GM19193 (cell line): ENCODE results near the gene GRAMD1C.

Experiments used
- POLR2A ChIP-seq: IDR thresholded peaks from 4 replicates; pipeline ENCODE4 v1.6.1; 2011; ENCODE audit not compliant: insufficient read depth, insufficient read length; ENCODE audit errors: extremely low read depth

The GRAMD1C gene

GRCh38 chr3:113910966-113911365 is 72.4 kb downstream of the GRAMD1C start:
- no peak for TF ChIP-seq POLR2A

DNA sequence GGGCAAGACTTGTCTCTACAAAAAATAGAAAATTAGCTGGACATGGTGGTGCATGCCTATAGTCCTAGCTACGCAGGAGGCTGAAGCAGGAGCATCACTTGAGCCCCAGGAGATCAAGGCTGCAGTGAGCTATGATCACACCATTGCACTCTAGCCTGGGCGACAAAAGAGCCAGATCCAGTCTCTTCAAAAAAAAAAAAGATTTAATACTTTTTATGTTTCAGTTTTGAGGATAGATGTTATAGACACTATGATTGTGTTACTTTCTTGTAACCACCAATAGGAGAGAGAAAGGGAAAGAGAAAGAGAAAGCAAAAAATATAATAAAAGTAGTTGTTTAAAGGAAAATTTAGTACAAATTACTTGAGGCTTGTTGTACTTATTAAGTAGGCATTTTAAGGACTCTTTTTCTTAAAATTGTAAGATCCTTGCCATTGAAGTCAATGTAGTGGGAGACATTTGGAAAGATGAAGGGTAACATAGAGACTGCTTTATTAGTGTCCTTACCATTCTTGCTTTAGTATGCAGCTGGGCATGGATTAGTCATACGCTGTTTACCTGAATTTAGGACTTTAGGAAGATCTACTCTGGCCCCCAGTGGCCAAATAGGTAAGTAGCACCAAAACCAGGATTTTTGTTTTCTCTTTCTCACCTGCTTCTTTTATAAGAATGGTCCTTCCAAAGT is 74.1 kb downstream of the GRAMD1C start:
- TF ChIP-seq POLR2A, result no peak

DNA sequence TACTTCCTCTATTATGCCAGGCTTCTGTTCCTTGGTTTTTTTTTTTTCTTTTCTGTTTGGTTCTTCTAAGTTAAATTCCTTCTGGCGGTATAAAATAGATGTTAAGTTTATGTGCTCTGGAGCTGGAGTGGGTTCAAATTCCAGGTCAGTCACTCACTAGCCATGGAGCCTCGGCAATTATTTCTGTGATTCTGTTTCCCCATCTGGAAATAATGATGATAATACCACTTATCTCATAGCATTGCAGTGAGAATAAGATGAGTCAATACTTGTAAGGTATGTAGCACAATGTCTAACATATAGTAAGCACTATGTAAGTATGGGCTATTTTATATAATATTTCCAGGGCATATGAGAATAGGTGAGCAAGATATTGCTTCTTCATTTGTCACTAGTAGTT is 76.1 kb downstream of the GRAMD1C start:
- TF ChIP-seq POLR2A, result no peak

GRCh38 chr3:113927556-113927955 is 89.0 kb downstream of the GRAMD1C start:
- no peak for TF ChIP-seq POLR2A

- no peak for TF ChIP-seq POLR2A
Measured at GRCh38 chr3:113946831-113947230, 108.2 kb downstream of the GRAMD1C start.

GRCh38 chr3:113947372-113948014 is 108.9 kb downstream of the GRAMD1C start, which contains the start of gene ZDHHC23:
Gene ZDHHC23, plus strand, starts transcription at chr3:113948013. Its CDS starts 790 bp downstream, at chr3:113948803.
- no peak for TF ChIP-seq POLR2A

DNA sequence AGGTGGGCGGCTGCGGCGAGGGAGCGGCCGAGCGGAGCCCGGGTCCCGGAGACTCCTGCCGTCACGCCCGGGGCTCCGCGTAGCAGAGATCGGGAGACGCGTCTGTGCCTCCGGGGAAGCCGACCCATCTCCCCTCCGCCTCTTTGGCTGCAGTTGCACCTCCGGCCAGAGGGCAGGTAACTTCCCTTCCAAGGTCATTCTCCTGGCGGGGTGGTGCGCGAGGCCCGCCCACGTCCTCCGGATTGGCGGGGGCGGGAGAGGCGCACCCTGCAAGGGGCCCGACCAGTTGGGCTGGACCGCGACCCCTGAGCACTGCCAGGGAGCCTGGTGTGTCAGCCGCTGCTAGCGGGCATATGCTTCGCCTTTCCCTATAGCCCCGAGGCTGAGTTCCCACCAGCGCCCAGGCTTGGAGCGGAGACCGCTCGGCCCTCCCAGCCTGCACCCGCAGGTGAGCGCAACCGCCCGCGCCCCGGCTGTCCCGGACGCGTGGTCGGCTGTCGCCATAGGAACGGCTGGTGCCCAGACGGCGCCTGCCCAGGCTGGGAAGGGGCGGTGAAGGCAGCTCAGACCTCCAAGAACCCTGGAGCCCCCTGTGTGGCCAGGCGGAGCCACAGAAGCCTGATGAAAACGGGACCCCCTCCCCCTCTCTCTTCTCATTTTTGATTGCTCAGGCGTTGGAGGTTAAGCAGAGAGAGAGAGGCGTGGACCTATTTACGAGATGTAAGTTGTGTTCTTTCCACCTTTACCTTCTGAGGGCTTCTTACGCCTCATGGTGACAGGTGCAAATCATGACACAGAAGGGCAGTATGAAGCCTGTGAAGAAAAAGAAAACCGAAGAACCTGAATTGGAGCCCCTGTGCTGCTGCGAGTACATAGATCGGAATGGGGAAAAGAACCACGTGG is 109.7 kb downstream of the GRAMD1C start:
- TF ChIP-seq POLR2A, result no peak

- no peak for TF ChIP-seq POLR2A
Measured at GRCh38 chr3:113952921-113953320, 114.3 kb downstream of the GRAMD1C start.

- TF ChIP-seq POLR2A, result no peak
Measured at GRCh38 chr3:113953677-113954076, 115.1 kb downstream of the GRAMD1C start.

GRCh38 chr3:113954091-113954685 is 115.6 kb downstream of the GRAMD1C start:
- TF ChIP-seq POLR2A, result no peak

DNA sequence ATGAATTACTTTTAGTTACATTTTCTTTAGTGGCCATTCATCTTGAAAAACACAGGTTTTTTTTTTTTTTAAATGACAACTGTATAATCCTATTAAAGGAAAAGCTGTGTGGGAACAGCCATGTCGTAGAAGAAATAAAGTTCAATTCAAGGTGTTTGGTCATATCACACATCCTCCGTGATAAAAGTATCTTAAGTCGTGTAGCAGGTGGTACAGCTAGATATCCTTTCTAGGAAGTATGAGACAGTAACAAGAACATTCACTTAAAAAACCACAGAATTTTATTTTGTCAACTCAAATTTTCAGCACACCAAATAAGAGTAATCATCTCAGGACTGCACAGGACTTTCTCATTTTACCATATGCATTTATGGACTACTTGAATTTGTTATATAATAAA is 125.3 kb downstream of the GRAMD1C start:
- no peak for TF ChIP-seq POLR2A

- no peak for TF ChIP-seq POLR2A
Measured at GRCh38 chr3:113966172-113966571, 127.6 kb downstream of the GRAMD1C start.

GRCh38 chr3:113968986-113969385 is 130.4 kb downstream of the GRAMD1C start:
- no peak for TF ChIP-seq POLR2A

- no peak for TF ChIP-seq POLR2A
Measured at GRCh38 chr3:113977822-113978221, 139.2 kb downstream of the GRAMD1C start.

GRCh38 chr3:113979916-113980315 is 141.3 kb downstream of the GRAMD1C start:
- no peak for TF ChIP-seq POLR2A
